A549 (cell line): Measurements from ENCODE around the gene SAMD8. TPM values are rescaled to one million over a fixed set of nuclear protein-coding genes. Genes with fewer than 3 reads are reported as not detected.

Experiments
- ATAC-seq, 2 experiments: fragments of 200-7000 bp in 1 of 2; fragments of >200 bp in 1 of 2; cut with Nextera tagmentation in 1 of 2; cut with Tn5 transposase in 1 of 2; 3 replicates each; pipeline versions ENCODE4 v1.8.0 to v1.9.1; 2018 to 2020; ENCODE audit warnings: mild to moderate bottlenecking in 1 of 2, moderate library complexity in 1 of 2
- CTCF ChIA-PET: fragments of 300-600 bp; sonication (Branson Sonifier 250); formaldehyde crosslinking; extraction: SDS; loops from one replicate; lab custom pipeline; 2021; ENCODE audit warnings: antibody characterized with exemption, inconsistent platforms; lab: Yijun Ruan, JAX
- POLR2A ChIA-PET: fragments of 350-600 bp; formaldehyde crosslinking; extraction: SDS; loops from one replicate; lab custom pipeline; 2021; ENCODE audit warnings: antibody characterized with exemption, inconsistent platforms; lab: Yijun Ruan, JAX
- DNase-seq, 2 experiments: peaks; one replicate each; pipeline versions ENCODE4 v3.0.0 to v3.0.0-alpha.2; 2011 to 2016; ENCODE audit warnings: low read depth in 1 of 2, low spot score in 1 of 2
- FAIRE-seq: peaks from 2 replicates; lab custom pipeline; 2011; peaks lifted over from hg19 to GRCh38; lab: Jason Lieb, UNC
- H3K27ac ChIP-seq, 2 experiments: fragments of >200 bp; sonication (Bioruptor Twin); formaldehyde crosslinking; 3 replicates each; pipeline ENCODE4 v1.5.1; 2016 to 2017
- H3K4me1 ChIP-seq: fragments of >200 bp; sonication (Bioruptor Twin); formaldehyde crosslinking; 3 replicates; pipeline ENCODE4 v1.6.1; 2016
- H3K4me2 ChIP-seq: fragments of >200 bp; sonication (Bioruptor Twin); formaldehyde crosslinking; 3 replicates; pipeline ENCODE4 v1.6.1; 2016
- H3K4me3 ChIP-seq: fragments of >200 bp; sonication (Bioruptor Twin); formaldehyde crosslinking; 3 replicates; pipeline ENCODE4 v1.5.1; 2016
- H3K9me3 ChIP-seq: fragments of >200 bp; sonication (Bioruptor Twin); formaldehyde crosslinking; 3 replicates; pipeline ENCODE4 v1.6.1; 2016
- CBX8 ChIP-seq: fragments of 200-600 bp; sonication (generic); IDR thresholded peaks from 2 replicates; pipeline ENCODE4 v1.6.1; 2016
- CEBPB ChIP-seq, 2 experiments: fragments of >200 bp in 1 of 2; sonication (Bioruptor Twin) in 1 of 2; formaldehyde crosslinking in 1 of 2; IDR thresholded peaks; 2 replicates each; pipeline ENCODE4 v1.6.1; 2012 to 2016
- CTCF ChIP-seq: fragments of >200 bp; sonication (Bioruptor Twin); formaldehyde crosslinking; IDR thresholded peaks from 3 replicates; pipeline ENCODE4 v1.5.1; 2016
- E2F6 ChIP-seq: IDR thresholded peaks from 2 replicates; pipeline ENCODE4 v1.6.1; 2012; ENCODE audit warnings: low read depth, borderline replicate concordance
- EHMT2 ChIP-seq: fragments of 200-600 bp; sonication (generic); IDR thresholded peaks from 2 replicates; pipeline ENCODE4 v1.6.1; 2016; ENCODE audit warnings: antibody characterized with exemption, low read depth, mild to moderate bottlenecking, moderate library complexity
- FOSL2 ChIP-seq, 2 experiments: fragments of 450-650 bp in 1 of 2; fragments of >200 bp in 1 of 2; sonication (Bioruptor Twin) in 1 of 2; formaldehyde crosslinking; IDR thresholded peaks; 2 replicates each; pipeline versions ENCODE4 v1.5.0 to v1.6.1; 2016 to 2020; ENCODE audit warnings: mild to moderate bottlenecking in 1 of 2, moderate library complexity in 1 of 2
- GATA3 ChIP-seq: IDR thresholded peaks from 2 replicates; pipeline ENCODE4 v1.6.1; 2012; ENCODE audit warnings: borderline replicate concordance
- HES2 ChIP-seq: fragments of >200 bp; sonication (Bioruptor Twin); formaldehyde crosslinking; IDR thresholded peaks from 2 replicates; pipeline ENCODE4 v1.6.1; 2016
- HEYL ChIP-seq: fragments of 250-450 bp; sonication (Bioruptor Pico); IDR thresholded peaks from 2 replicates; pipeline ENCODE4 v1.8.0; 2021; ENCODE audit warnings: mild to moderate bottlenecking, moderate library complexity
- HOXB13 ChIP-seq: fragments of 250-450 bp; sonication (Bioruptor Pico); IDR thresholded peaks from 2 replicates; pipeline ENCODE4 v1.5.0; 2020; ENCODE audit warnings: low read depth, mild to moderate bottlenecking, moderate library complexity
- HOXB5 ChIP-seq: fragments of 250-450 bp; sonication (Bioruptor Pico); IDR thresholded peaks from 2 replicates; pipeline ENCODE4 v1.5.0; 2020; ENCODE audit warnings: mild to moderate bottlenecking, moderate library complexity
- NFE2L2 ChIP-seq: fragments of 150-350 bp; conservative IDR thresholded peaks from 2 replicates; pipeline ENCODE4 v1.6.1; 2014; ENCODE audit warnings: low read length
- NPAS2 ChIP-seq: fragments of 250-450 bp; sonication (Bioruptor Pico); IDR thresholded peaks from 2 replicates; pipeline ENCODE4 v1.8.0; 2022; ENCODE audit warnings: mild to moderate bottlenecking, moderate library complexity, borderline replicate concordance
- PBX3 ChIP-seq: IDR thresholded peaks from 2 replicates; pipeline ENCODE4 v1.6.1; 2012
- PHF8 ChIP-seq: fragments of 200-600 bp; sonication (generic); IDR thresholded peaks from 2 replicates; pipeline ENCODE4 v1.6.1; 2016; ENCODE audit warnings: low read depth, mild to moderate bottlenecking, antibody characterized with exemption, moderate library complexity, borderline replicate concordance
- POLR2AphosphoS2 ChIP-seq: conservative IDR thresholded peaks from 2 replicates; pipeline ENCODE4 v1.6.1; 2012; ENCODE audit warnings: low read length, improper control_type of control experiment, inconsistent platforms
- RCOR1 ChIP-seq: fragments of 150-350 bp; IDR thresholded peaks from 2 replicates; pipeline ENCODE4 v1.6.1; 2014; ENCODE audit warnings: antibody characterized with exemption, low read length, low read depth
- USF2 ChIP-seq: fragments of 450-650 bp; IDR thresholded peaks from 2 replicates; pipeline ENCODE4 v1.6.1; 2014; ENCODE audit warnings: antibody characterized with exemption
- ZFP36 ChIP-seq: fragments of 450-650 bp; IDR thresholded peaks from 2 replicates; pipeline ENCODE4 v1.6.1; 2014; ENCODE audit warnings: borderline replicate concordance; ENCODE audit not compliant: partially characterized antibody
- ZNF302 ChIP-seq: fragments of 250-450 bp; sonication (Bioruptor Pico); IDR thresholded peaks from 2 replicates; pipeline ENCODE4 v1.9.0; 2021; ENCODE audit warnings: inconsistent platforms, mild to moderate bottlenecking, moderate library complexity
- WGBS: methylation state at CpG from one replicate; pipeline ENCODE4 v1.1.6; 2017; ENCODE audit errors: missing lambda C conversion rate; 5-methylcytosine and 5-hydroxymethylcytosine counted together
- polyA plus RNA-seq, 4 experiments: library from polyadenylated mRNA; depleted of rRNA in 3 of 4; stranded (reverse); fragments of >200 nt; fragmentation: RNase III in 1 of 4; extraction: RNeasy Plus Mini Kit Qiagen cat#74134 plus additional on column Dnase treatment in 1 of 4; gene quantifications; 2 replicates in 3 of 4; 3 replicates in 1 of 4; pipeline ENCODE4 v1.2.3, GENCODE V29; 2011 to 2017

Gene SAMD8
- polyA plus RNA-seq, 2 of the 4 experiments (the other 2 are of a cell fraction) = 10.9 to 27.9 TPM

- peak overlapping the region; percentile 31 for H3K4me2 ChIP-seq
Observed at GRCh38 chr10:75165684-75166622, 54.5 kb downstream of the SAMD8 start.

GRCh38 chr10:75166623-75166972 is 55.1 kb downstream of the SAMD8 start:
- 83% methylated on average over 1 of the region's 1 CpG for WGBS

More at GRCh38 chr10:75165684-75166622, 54.5 kb downstream of the SAMD8 start:
- FAIRE-seq = no peak
- ChIA-PET CTCF (no interaction called here), POLR2A (interaction anchor here (0.6 kb wide), 1 partner anchor 42 kb away, joined by 3 read pairs; no protein-coding TSS in a partner anchor)
- Histone ChIP-seq H3K4me1 (peaks cover 15% of the 10 kb centered on the region), H3K4me3 (no peak overlapping the region), H3K27ac (peak overlapping the region; percentile 1 to 37; a peak in 3 of 6 replicates), H3K9me3 (no peaks in the 10 kb centered on the region)
- 38% methylated on average over 2 of the region's 2 CpGs for WGBS
- no peak; a peak in 2 of 6 replicates for ATAC-seq
- DNase-seq = no peak
- TF ChIP-seq POLR2AphosphoS2 (no peak), NPAS2 (no peak), FOSL2 (IDR thresholded peaks at IDR 0.05) (no peak), FOSL2 (CRISPR knock-in tag; IDR thresholded peaks at IDR 0.05) (no peak), CTCF (no peak), USF2 (no peak)

GRCh38 chr10:75168275-75168674 is 56.8 kb downstream of the SAMD8 start:
- CTCF ChIA-PET = interaction anchor here (0.6 to 2.0 kb wide), 3 partner anchors 20 to 67 kb away, joined by 3 to 6 read pairs (median 3); partner anchors contain the start of gene COMTD1
- H3K27ac ChIP-seq = no peak overlapping the region
- TF ChIP-seq PBX3 (no peak), NFE2L2 (no peak), ZNF302 (CRISPR knock-in tag) (no peak), CEBPB (IDR thresholded peaks at IDR 0.05) (no peak), HES2 (no peak), HOXB5 (CRISPR knock-in tag) (no peak), HOXB13 (CRISPR knock-in tag) (no peak), NPAS2 (no peak), EHMT2 (no peak), PHF8 (no peak), E2F6 (no peak)
- TF ChIP-seq, all 56 proteins: peak for 0
- ATAC-seq (no peak), DNase-seq (no peak), FAIRE-seq (no peak)
- H3K4me2 ChIP-seq = no peak overlapping the region
- H3K4me1 ChIP-seq = peaks cover 15% of the 10 kb centered on the region
- no peak overlapping the region for H3K4me3 ChIP-seq
- H3K9me3 ChIP-seq = no peaks in the 10 kb centered on the region
- POLR2A ChIA-PET = no interaction called here
- 86% methylated on average over 6 of the region's 6 CpGs for WGBS

More at GRCh38 chr10:75166623-75166972, 55.1 kb downstream of the SAMD8 start:
- POLR2A ChIA-PET = no interaction called here
- ATAC-seq (no peak), DNase-seq (no peak), FAIRE-seq (no peak)
- Histone ChIP-seq H3K9me3 (no peaks in the 10 kb centered on the region), H3K4me3 (no peak overlapping the region), H3K4me2 (peak overlapping the region; percentile 31; the same call in 1 of the 3 replicates), H3K27ac (peak overlapping the region in 1 of 2 experiments; percentile 37; a peak in 2 of 6 replicates), H3K4me1 (peaks cover 15% of the 10 kb centered on the region)
- CTCF ChIA-PET = interaction anchor here (0.6 kb wide), 2 partner anchors 23 to 63 kb away, joined by 3 to 4 read pairs; no protein-coding TSS in a partner anchor
- no peak for TF ChIP-seq CBX8
- no peak for TF ChIP-seq HEYL
- no peak for TF ChIP-seq HES2
- TF ChIP-seq RCOR1 = no peak
- no peak for TF ChIP-seq ZFP36
- no peak for TF ChIP-seq GATA3
- TF ChIP-seq, all 56 proteins: peak for 0
